Neural crest cell (in vitro differentiated cells): ENCODE data around the gene MAPT. TPM values are rescaled to one million over a fixed set of nuclear protein-coding genes. Genes with fewer than 3 reads are reported as not detected.

Source experiments
- DNase-seq: peaks from one replicate; pipeline ENCODE4 v3.0.0; 2021; ENCODE audit warnings: low read depth, mixed read lengths, low spot score
- H3K27ac Mint-ChIP-seq: one replicate; pipeline ENCODE4 v1.8.0; 2021; ENCODE audit warnings: mild to moderate bottlenecking, mixed read lengths; ENCODE audit not compliant: unreplicated experiment
- H3K27me3 Mint-ChIP-seq: 2 replicates; pipeline ENCODE4 v1.8.0; 2021; ENCODE audit warnings: low read depth, mild to moderate bottlenecking, mixed read lengths
- H3K36me3 Mint-ChIP-seq: 2 replicates; pipeline ENCODE4 v1.8.0; 2021; ENCODE audit warnings: low read depth, mild to moderate bottlenecking, mixed read lengths
- H3K4me1 Mint-ChIP-seq: 2 replicates; pipeline ENCODE4 v1.8.0; 2021; ENCODE audit warnings: mixed read lengths
- H3K4me3 Mint-ChIP-seq: one replicate; pipeline ENCODE4 v1.8.0; 2021; ENCODE audit warnings: mild to moderate bottlenecking, mixed read lengths
- H3K9me3 Mint-ChIP-seq: 2 replicates; pipeline ENCODE4 v1.8.0; 2021; ENCODE audit warnings: mixed read lengths
- total RNA-seq: library from RNA; stranded (reverse); gene quantifications from 2 replicates; pipeline ENCODE4 v1.2.1, GENCODE V29; 2021
- TF ChIP-seq, protein P1 (sequence below): fragments of 200-600 bp; sonication (generic); conservative IDR thresholded peaks from 2 replicates; pipeline ENCODE4 v1.5.0; 2021; ENCODE audit warnings: antibody characterized with exemption, mild to moderate bottlenecking

MAPT gene
- total RNA-seq, 1 donor from 2014 or later, result 9.5 TPM

DNA sequence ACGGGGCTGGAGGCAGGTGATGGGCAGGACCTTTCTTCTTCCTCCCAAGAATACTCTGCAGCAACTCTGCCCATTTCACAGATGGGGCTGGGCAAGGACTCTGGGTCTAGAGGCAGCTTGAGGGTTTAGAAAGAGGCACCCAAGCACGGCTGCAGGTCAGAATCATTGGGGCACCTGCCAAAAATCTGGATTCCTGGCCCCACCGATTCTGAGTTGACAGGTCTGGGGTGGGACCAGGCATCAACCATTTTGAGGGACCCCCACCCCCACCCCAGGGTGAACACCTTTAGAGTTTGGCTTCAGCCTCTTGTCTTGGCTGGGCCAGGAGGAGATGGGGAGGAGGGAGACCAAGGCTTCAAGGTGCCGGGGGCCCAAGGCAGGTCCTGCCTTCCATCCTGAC, 44.3 kb upstream of the MAPT start:
- Mint-ChIP-seq H3K27me3 (peaks cover 35% of the 10 kb centered on the region), H3K27ac (no peak overlapping the region), H3K36me3 (no peaks in the 10 kb centered on the region), H3K4me3 (no peak overlapping the region), H3K4me1 (no peaks in the 10 kb centered on the region), H3K9me3 (no peaks in the 10 kb centered on the region)
- TF ChIP-seq, protein P1, sequence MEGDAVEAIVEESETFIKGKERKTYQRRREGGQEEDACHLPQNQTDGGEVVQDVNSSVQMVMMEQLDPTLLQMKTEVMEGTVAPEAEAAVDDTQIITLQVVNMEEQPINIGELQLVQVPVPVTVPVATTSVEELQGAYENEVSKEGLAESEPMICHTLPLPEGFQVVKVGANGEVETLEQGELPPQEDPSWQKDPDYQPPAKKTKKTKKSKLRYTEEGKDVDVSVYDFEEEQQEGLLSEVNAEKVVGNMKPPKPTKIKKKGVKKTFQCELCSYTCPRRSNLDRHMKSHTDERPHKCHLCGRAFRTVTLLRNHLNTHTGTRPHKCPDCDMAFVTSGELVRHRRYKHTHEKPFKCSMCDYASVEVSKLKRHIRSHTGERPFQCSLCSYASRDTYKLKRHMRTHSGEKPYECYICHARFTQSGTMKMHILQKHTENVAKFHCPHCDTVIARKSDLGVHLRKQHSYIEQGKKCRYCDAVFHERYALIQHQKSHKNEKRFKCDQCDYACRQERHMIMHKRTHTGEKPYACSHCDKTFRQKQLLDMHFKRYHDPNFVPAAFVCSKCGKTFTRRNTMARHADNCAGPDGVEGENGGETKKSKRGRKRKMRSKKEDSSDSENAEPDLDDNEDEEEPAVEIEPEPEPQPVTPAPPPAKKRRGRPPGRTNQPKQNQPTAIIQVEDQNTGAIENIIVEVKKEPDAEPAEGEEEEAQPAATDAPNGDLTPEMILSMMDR, result no peak
- DNase-seq, result no peak

DNA sequence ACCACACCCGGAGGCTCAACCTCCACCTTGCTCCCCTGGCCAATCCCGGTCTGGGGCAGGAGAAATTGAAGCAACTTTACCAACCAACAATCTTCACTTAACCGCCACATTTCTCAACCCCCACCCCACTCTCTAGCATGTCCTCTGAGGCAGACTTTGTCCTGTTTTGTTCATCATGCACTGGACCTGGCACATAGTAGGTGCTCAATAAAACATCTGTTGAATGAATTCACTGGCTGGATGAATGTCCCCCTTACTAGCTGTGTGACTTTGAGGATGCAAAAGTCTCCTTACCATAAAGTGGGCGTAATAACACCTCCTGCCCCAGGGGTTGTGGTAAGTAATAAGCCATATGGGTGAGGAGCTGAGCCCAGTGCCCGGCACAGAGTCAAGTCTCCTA, 43.9 kb upstream of the MAPT start:
- Mint-ChIP-seq H3K4me1 (no peaks in the 10 kb centered on the region), H3K9me3 (no peaks in the 10 kb centered on the region), H3K36me3 (no peaks in the 10 kb centered on the region), H3K4me3 (no peak overlapping the region), H3K27ac (no peak overlapping the region), H3K27me3 (peaks cover 39% of the 10 kb centered on the region)
- TF ChIP-seq, protein P1, result no peak
- no peak for DNase-seq

DNA sequence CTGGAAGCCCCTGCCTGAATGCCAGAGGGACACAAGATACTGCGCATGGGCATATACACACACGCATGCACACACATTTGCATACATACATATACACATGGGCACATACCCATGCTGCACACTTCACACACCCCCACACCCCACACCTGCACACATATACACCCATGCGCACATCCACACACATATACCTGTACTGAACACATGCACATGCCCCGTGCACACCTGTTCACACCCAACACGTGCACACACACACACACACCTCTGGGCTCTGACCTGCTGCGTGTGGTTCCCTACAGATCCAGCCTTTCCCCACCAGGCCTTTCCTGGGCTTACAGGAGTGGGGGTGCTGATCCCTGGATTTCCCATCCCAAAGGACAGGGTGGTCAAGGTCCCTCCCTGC, 43.3 kb upstream of the MAPT start:
- no peak overlapping the region for H3K27ac Mint-ChIP-seq

GRCh38 chr17:45851464-45851863, 42.9 kb upstream of the MAPT start:
- Mint-ChIP-seq H3K4me3 (no peak overlapping the region), H3K27me3 (peaks cover 46% of the 10 kb centered on the region), H3K36me3 (no peaks in the 10 kb centered on the region), H3K27ac (no peak overlapping the region), H3K4me1 (no peaks in the 10 kb centered on the region), H3K9me3 (no peaks in the 10 kb centered on the region)
- TF ChIP-seq, protein P1, result no peak
- DNase-seq, result no peak

More for the DNA sequence above, 43.3 kb upstream of the MAPT start:
- TF ChIP-seq, protein P1, result no peak
- Mint-ChIP-seq H3K27me3 (peaks cover 43% of the 10 kb centered on the region), H3K4me1 (no peaks in the 10 kb centered on the region), H3K9me3 (no peaks in the 10 kb centered on the region), H3K36me3 (no peaks in the 10 kb centered on the region), H3K4me3 (no peak overlapping the region)
- DNase-seq, result no peak

DNA sequence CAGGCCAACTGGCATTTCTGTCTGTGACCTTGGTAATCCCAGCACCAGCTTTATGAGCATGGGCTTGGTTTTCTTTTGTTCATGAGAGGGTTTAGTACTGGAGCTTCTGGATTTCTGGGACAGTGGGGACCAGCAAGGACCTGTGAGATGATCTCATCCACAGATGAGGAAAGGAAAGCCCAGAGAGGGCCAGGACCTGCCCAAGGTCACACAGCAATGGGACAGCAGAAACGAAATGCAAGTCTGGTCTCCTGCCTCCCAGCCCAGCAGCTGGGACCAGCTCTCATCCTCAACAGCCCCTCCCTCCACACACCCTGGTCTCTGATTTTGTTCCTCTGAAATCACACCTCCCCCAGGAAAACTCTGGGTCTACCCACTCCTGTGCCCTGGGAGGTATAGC, 42.5 kb upstream of the MAPT start:
- Mint-ChIP-seq H3K4me3 (no peak overlapping the region), H3K4me1 (no peaks in the 10 kb centered on the region), H3K27ac (no peak overlapping the region), H3K9me3 (no peaks in the 10 kb centered on the region), H3K36me3 (no peaks in the 10 kb centered on the region), H3K27me3 (peaks cover 48% of the 10 kb centered on the region)
- no peak for DNase-seq
- TF ChIP-seq, protein P1, result no peak
